CD4-positive, alpha-beta T cell (primary cell): ENCODE measurements around the gene GJB3. TPM values are rescaled to one million over a fixed set of nuclear protein-coding genes. Genes with fewer than 3 reads are reported as not detected.

Experiments used
- ATAC-seq: fragments of 200-7000 bp; cut with Tn5 transposase; one replicate; pipeline ENCODE4 v1.10.0; 2022; ENCODE audit warnings: mild to moderate bottlenecking; ENCODE audit not compliant: poor library complexity
- CTCF ChIA-PET: fragments of 350-600 bp; sonication (Branson Sonifier 250); formaldehyde crosslinking; loops from one replicate; lab custom pipeline; 2021; ENCODE audit warnings: antibody characterized with exemption, inconsistent platforms; lab: Charles Lee
- POLR2A ChIA-PET: fragments of 350-600 bp; sonication (Branson Sonifier 250); formaldehyde crosslinking; loops from one replicate; lab custom pipeline; 2021; ENCODE audit warnings: antibody characterized with exemption, inconsistent platforms; lab: Charles Lee
- DNase-seq, 14 experiments: peaks; one replicate each; pipeline ENCODE4 v3.0.0-alpha.2; 2013 to 2020; ENCODE audit warnings: mixed read lengths in 2 of 14
- H3K27ac ChIP-seq, 2 donors: one replicate each; pipeline versions ENCODE4 v1.5.1 to v1.7.0; 2013; ENCODE audit warnings: low read length in 2 of 2, low read depth in 1 of 2, mild to moderate bottlenecking in 1 of 2
- H3K27me3 ChIP-seq, 2 experiments: 1 replicate in 1 of 2; 2 replicates in 1 of 2; pipeline versions ENCODE4 v1.6.1 to v1.7.0; 2013; ENCODE audit warnings: low read length in 2 of 2, control low read depth in 1 of 2, mild to moderate bottlenecking in 1 of 2, moderate library complexity in 1 of 2; ENCODE audit not compliant: insufficient read depth in 2 of 2, control insufficient read depth in 1 of 2
- H3K36me3 ChIP-seq: one replicate; pipeline ENCODE4 v1.6.1; 2013; ENCODE audit warnings: low read length, control low read depth; ENCODE audit not compliant: insufficient read depth
- H3K4me1 ChIP-seq: one replicate; pipeline ENCODE4 v1.6.1; 2013; ENCODE audit warnings: low read length, control low read depth; ENCODE audit not compliant: insufficient read depth
- H3K4me3 ChIP-seq: one replicate; pipeline ENCODE4 v1.5.1; 2013; ENCODE audit warnings: mild to moderate bottlenecking, low read length, moderate library complexity
- H3K9me3 ChIP-seq, 2 experiments: 1 replicate in 1 of 2; 2 replicates in 1 of 2; pipeline versions ENCODE4 v1.6.1 to v1.7.0; 2013; ENCODE audit warnings: low read length in 2 of 2, mild to moderate bottlenecking in 2 of 2, control low read depth in 1 of 2, moderate library complexity in 1 of 2; ENCODE audit not compliant: control insufficient read depth in 1 of 2, insufficient read depth in 1 of 2
- H3K27ac Mint-ChIP-seq: one replicate; pipeline ENCODE4 v1.8.0; 2020; ENCODE audit warnings: mixed read lengths
- H3K27me3 Mint-ChIP-seq: one replicate; pipeline ENCODE4 v1.8.0; 2021; ENCODE audit warnings: mixed read lengths
- H3K36me3 Mint-ChIP-seq: one replicate; pipeline ENCODE4 v1.8.0; 2021; ENCODE audit warnings: low read depth, mixed read lengths
- H3K4me1 Mint-ChIP-seq: one replicate; pipeline ENCODE4 v1.8.0; 2021; ENCODE audit warnings: low read depth, mixed read lengths
- H3K4me3 Mint-ChIP-seq: one replicate; pipeline ENCODE4 v1.8.0; 2020; ENCODE audit warnings: mild to moderate bottlenecking, mixed read lengths
- H3K9me3 Mint-ChIP-seq: one replicate; pipeline ENCODE4 v1.8.0; 2020; ENCODE audit warnings: mixed read lengths
- intact Hi-C, 2 experiments: fragments of 100-400 bp; cut with DNase I in 1 of 2; cut with micrococcal nuclease in 1 of 2; formaldehyde crosslinking; loops; one replicate each; pipeline versions ENCODE4 v1.15.1 to v1.9.0; 2023 to 2025; cut with DNase I, micrococcal nuclease
- total RNA-seq, 174 experiments: library from RNA in 2 of 174; stranded (reverse) in 2 of 174; gene quantifications; one replicate each; pipeline ENCODE4 v1.2.3 and lab custom pipeline; 2021 to 2026
- TF ChIP-seq, protein P1 (sequence below): fragments of 200-600 bp; IDR thresholded peaks from one replicate; pipeline ENCODE4 v1.8.0; 2022; ENCODE audit warnings: antibody characterized with exemption, mild to moderate bottlenecking

The GJB3 gene
- total RNA-seq, 2 experiments from 2014 or later = not detected

DNA sequence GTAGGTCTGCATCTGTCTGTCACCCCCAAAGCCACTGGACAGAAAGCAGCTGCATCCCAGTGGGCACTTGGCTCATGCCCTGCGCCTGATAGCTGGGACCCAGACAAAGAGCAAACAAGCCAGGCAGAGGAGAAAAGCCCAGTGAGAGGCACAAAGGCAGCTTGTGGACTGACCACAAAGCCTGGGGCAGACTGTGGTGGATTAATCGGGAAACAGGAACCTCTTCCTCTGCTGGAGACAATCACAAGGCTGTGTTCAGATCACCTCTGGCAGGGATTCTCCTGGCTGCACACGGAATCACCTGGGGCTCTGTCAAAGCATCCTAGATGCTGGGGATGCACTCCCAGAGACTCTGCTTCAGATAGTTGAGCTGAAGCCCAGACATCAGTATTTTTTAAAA lies 41.4 kb upstream of the GJB3 start:
- peaks cover 7% of the 10 kb centered on the region for H3K4me1 ChIP-seq
- intact Hi-C loops = no loop called here
- H3K4me3 Mint-ChIP-seq = no peak overlapping the region
- ATAC-seq (no peak), DNase-seq (no peak)
- H3K27ac Mint-ChIP-seq = no peak overlapping the region
- no peaks in the 10 kb centered on the region for H3K27me3 ChIP-seq
- H3K9me3 Mint-ChIP-seq = no peaks in the 10 kb centered on the region
- POLR2A ChIA-PET = no interaction called here
- H3K27me3 Mint-ChIP-seq = peaks cover 16% of the 10 kb centered on the region
- no peaks in the 10 kb centered on the region for H3K36me3 Mint-ChIP-seq
- CTCF ChIA-PET = no interaction called here
- H3K9me3 ChIP-seq = no peaks in the 10 kb centered on the region
- TF ChIP-seq, protein P1, sequence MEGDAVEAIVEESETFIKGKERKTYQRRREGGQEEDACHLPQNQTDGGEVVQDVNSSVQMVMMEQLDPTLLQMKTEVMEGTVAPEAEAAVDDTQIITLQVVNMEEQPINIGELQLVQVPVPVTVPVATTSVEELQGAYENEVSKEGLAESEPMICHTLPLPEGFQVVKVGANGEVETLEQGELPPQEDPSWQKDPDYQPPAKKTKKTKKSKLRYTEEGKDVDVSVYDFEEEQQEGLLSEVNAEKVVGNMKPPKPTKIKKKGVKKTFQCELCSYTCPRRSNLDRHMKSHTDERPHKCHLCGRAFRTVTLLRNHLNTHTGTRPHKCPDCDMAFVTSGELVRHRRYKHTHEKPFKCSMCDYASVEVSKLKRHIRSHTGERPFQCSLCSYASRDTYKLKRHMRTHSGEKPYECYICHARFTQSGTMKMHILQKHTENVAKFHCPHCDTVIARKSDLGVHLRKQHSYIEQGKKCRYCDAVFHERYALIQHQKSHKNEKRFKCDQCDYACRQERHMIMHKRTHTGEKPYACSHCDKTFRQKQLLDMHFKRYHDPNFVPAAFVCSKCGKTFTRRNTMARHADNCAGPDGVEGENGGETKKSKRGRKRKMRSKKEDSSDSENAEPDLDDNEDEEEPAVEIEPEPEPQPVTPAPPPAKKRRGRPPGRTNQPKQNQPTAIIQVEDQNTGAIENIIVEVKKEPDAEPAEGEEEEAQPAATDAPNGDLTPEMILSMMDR = no peak
- no peaks in the 10 kb centered on the region for H3K4me1 Mint-ChIP-seq
- H3K27ac ChIP-seq = no peak overlapping the region
- H3K4me3 ChIP-seq = no peak overlapping the region
- H3K36me3 ChIP-seq = no peaks in the 10 kb centered on the region

GRCh38 chr1:34740161-34740868 lies 40.7 kb upstream of the GJB3 start:
- Histone ChIP-seq H3K27me3 (no peaks in the 10 kb centered on the region), H3K9me3 (no peaks in the 10 kb centered on the region), H3K4me3 (no peak overlapping the region), H3K27ac (no peak overlapping the region), H3K4me1 (peaks cover 7% of the 10 kb centered on the region), H3K36me3 (no peaks in the 10 kb centered on the region)
- no peaks in the 10 kb centered on the region for H3K4me1 Mint-ChIP-seq
- intact Hi-C loops = no loop called here
- ChIA-PET CTCF (no interaction called here), POLR2A (no interaction called here)
- ATAC-seq (no peak), DNase-seq (no peak)
- H3K9me3 Mint-ChIP-seq = no peaks in the 10 kb centered on the region
- TF ChIP-seq, protein P1 = no peak
- H3K36me3 Mint-ChIP-seq = no peaks in the 10 kb centered on the region
- no peak overlapping the region for H3K4me3 Mint-ChIP-seq
- no peak overlapping the region for H3K27ac Mint-ChIP-seq
- H3K27me3 Mint-ChIP-seq = peaks cover 9% of the 10 kb centered on the region

DNA sequence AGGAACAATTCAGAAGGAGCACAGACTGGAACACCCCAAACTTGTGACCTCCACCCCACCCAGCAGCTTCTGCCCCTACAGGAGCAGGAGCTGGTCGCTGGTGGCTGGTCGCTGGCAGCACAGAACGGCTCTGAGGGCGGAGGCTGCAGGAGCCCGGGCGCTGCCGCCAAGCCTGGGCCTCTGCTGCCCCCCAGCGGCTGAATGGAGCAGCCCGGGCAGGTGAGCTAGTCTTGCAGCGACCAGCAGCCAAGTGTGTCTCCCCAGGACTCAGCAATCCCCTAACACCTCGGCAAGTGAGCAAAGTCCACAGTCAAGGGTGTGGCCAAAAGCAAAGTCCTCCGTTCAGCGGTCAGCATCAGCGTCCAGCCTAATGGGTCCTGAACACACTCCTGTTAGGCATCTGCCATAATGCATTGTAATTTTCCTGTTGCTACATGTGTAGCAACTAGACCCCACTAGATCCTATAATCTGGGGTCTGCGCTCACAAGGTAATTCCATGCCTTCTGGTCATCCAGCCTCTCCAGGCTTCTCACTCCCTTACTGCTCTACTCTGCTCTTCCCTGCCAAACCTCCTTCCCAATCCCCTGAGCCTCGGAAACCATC lies 38.2 kb upstream of the GJB3 start:
- Histone ChIP-seq H3K4me1 (peaks cover 7% of the 10 kb centered on the region), H3K9me3 (no peaks in the 10 kb centered on the region), H3K27me3 (no peaks in the 10 kb centered on the region), H3K36me3 (no peaks in the 10 kb centered on the region), H3K27ac (no peak overlapping the region), H3K4me3 (no peak overlapping the region)
- Mint-ChIP-seq H3K36me3 (no peaks in the 10 kb centered on the region), H3K27me3 (peaks cover under 1% of the 10 kb centered on the region), H3K9me3 (no peaks in the 10 kb centered on the region), H3K4me1 (no peaks in the 10 kb centered on the region), H3K4me3 (no peak overlapping the region), H3K27ac (no peak overlapping the region)
- intact Hi-C loops = loop anchor here (1.0 to 2.0 kb wide), 3 partner anchors 282 to 1110 kb away; no protein-coding TSS in a partner anchor
- TF ChIP-seq, protein P1 = peak; percentile 85
- POLR2A ChIA-PET = interaction anchor here (0.6 kb wide), 1 partner anchor 77 kb away, joined by 4 read pairs; no protein-coding TSS in a partner anchor
- DNase-seq (peak; percentile 40 to 81 (median 68)), ATAC-seq (peak; percentile 73)
- CTCF ChIA-PET = interaction anchor here (0.5 to 1.8 kb wide), 5 partner anchors 8 to 1110 kb away, joined by 3 to 11 read pairs (median 4); no protein-coding TSS in a partner anchor
